Measurements from ENCODE around the gene TAF8.
A peak's percentile ranks its signal among the peaks of the same experiment; 100 is the strongest.

TAF8 gene

DNA sequence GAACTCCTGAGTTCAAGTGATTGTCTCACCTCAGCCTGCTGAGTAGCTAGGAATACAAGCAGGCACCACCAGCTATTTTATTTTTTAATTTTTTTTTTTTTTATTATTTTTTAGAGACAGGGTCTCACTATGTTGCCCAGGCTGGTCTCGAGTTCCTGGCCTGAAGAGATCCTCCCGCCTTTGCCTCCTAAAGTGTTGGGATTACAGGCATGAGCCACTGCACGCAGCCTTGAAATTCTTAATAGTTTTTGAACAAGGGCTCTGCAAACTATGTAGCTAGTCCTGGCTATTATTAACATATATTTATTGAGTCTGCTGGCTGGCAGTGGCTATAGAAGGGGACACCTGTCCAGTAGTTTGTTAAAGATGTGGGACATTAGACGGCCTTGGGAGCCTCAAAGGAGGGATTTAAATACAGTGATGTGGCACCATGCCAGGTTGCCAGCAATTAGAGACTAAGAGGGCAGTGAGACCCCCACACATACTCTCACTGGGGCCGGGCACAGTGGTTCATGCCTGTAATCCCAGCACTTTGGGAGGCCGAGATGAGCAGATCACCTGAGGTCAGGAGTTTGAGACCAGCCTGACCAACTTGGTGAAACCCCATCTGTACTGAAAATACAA lies 21.1 kb upstream of the TAF8 start:
- DNase-seq = no peak

- DNase-seq = no peak
Measured at GRCh38 chr6:42029881-42030280, 20.4 kb upstream of the TAF8 start.

GRCh38 chr6:42030585-42031506 lies 19.5 kb upstream of the TAF8 start:
- DNase-seq = peak; percentile 83

- no peak for DNase-seq
Measured at GRCh38 chr6:42032366-42032765, 18.0 kb upstream of the TAF8 start.

GRCh38 chr6:42037669-42038068 lies 12.7 kb upstream of the TAF8 start:
- DNase-seq = peak; percentile 54

DNA sequence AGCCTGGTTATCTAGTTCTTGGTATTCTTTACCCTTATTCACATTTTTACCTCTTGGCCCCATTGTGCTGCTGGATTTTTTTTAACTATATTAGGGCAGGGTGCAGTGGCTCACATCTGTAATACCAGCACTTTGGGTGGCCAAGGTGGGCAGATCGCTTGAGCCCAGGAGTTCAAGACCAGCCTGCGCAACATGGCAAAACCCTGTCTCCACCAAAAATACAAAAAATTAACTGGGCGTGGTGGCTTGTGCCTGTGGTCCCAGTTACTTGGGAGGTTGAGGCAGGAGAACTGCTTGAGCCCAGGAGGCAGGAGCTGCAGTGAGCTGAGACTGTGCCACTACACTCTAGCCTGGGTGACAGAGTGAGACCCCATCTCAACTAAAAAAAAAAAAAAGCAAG lies 12.2 kb upstream of the TAF8 start:
- peak; percentile 57 for DNase-seq

DNA sequence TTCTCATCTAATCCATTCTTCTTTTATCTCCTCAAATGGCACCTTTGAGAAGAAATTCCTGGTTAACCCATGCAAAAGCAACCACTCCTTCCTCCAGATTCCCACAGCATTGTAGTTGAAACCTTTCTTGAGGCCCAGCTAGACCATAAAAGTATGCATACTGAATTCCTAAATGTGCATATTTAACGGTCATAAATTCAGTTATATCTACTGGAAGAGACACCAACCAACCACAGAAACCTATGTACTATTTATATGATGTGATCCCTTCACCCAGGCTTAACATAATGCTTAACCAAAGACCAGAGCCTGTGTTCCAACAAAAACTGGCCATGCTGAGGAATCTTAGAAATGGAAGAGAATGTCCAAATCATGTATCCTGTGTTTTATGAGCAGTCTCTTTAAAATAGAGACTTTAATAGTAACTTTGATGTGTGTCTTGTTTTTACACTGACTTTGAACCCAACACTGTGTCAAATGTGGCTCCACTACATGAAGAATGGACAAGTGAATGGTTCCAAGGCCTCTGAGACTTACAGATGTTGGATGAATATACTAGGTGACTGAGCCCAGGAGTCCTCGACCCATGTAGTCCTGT lies 11.4 kb upstream of the TAF8 start:
- DNase-seq = peak; percentile 61

- DNase-seq = peak; percentile 72
Measured at GRCh38 chr6:42040856-42041480, 9.4 kb upstream of the TAF8 start.

GRCh38 chr6:42041481-42042053 lies 8.8 kb upstream of the TAF8 start:
- DNase-seq = peak; percentile 73

- no peak for DNase-seq
Measured at GRCh38 chr6:42042108-42042507, 8.2 kb upstream of the TAF8 start.

DNA sequence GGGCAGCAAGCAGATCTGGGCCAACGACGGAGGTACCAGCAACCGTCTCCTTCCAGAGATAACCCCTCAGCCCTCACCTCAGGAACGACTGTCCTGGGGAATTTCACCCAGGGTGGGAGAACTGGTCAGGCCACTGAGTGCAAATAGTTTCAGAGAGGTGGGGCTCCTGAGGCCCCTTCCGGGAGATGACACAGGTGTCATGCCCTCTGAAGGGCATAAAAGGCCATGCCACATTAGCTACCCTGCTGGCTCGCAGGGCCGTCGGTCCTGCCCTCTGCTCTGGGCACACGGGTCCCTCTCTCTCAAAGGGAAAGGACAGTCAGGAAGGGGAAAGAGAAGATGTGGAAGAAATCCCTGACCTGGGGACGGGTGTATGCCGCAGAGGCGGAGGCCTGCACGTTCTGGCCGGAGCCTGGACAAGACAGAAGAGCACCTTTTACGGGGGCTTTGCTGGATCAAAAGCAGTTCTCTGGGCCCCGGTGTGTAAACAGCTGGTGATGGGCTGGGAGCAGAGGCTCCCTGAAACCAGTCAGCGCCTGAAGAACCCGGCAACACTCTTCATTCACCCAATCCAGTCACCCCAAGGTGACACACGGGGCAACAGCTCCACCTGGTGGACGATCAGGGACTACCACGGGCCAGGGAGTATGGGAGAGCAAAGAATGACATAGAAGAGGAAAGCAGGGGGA lies 6.4 kb upstream of the TAF8 start:
- DNase-seq = peak; percentile 99

GRCh38 chr6:42045538-42046460 lies 4.5 kb upstream of the TAF8 start:
- peak; percentile 87 for DNase-seq

DNA sequence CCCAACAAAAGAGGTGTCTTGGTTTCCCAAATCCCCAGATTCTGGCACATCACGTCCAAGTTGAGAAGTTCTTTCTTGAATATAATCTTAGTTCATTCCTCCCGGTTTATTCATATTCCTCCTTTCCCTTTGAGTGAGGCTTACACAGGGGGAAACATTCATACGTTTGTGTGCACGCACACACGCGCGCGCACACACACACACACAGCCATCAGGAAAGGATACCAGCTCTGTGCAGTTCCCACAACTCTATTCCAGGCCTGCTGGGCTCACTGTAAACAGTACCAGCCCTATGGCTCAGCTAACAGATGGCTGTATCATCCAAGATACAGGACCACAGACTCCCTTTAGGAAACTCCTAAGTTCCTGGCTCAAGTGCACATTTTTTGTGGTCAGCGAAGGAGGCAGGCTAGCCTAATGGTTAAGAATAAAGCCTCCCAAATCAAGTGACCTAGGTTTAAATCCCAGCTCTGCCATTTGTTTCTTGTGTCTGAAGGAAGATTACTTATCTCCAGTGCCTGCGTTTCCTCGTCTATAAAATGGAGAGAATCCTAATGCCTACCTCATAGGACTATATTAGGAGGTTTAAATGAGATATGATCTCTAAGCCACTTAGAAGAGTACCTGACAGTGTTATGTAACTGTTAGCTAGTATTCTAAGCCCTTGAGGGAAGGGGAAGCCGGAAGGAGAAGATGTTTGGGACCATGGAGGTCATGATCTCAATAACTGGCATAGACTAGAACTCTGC lies 3.7 kb upstream of the TAF8 start:
- DNase-seq = peak; percentile 57

GRCh38 chr6:42047213-42047590 lies 3.1 kb upstream of the TAF8 start:
- DNase-seq = peak; percentile 56

DNA sequence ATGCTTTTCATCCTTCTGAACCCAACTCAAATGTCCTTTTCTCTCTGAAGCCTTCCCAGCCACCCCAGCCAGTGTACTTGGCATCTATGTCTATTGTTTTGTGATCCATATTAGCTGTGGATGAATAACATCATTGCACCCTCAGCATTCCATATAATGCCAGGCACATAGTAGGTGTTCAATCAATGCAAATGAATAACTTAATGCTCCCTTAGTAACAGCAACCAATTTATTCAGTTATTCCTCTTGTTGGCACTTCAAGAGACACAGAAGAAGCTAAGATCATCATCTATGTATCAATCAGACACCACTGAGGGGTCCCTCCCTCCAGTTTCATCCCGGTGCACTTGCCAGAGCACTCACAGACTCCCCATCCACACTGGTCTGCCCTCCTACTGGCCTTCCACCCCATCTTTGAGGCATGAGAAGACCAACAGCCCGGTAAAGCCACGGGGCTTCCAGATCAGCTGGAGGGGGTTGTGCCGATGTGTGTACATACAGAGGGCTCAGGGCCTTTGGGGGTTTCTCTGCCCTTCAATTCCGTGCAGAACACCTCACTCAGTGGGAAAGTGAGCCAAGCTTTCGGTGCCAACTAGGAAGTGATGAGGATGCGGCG lies 2.4 kb upstream of the TAF8 start:
- no peak for DNase-seq

- DNase-seq = peak; percentile 73
Measured at GRCh38 chr6:42049116-42049809, 1.1 kb upstream of the TAF8 start.

DNA sequence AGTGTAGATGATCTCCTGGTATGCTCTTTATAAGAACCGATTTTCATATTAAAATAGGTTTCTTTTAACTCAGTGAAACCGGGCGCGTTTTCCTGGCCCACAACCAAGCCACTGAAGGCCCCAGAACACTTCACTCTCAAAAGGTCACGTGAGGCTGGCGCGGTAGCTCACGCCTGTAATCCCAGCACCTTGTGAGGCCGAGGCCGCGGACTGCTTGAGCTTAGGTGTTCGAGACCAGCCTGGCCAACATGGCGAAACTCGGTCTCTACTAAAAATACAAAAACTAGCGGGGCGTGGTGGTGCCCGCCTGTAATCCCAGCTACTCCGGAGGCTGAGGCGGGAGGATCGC lies 402 bp upstream of the TAF8 start:
- DNase-seq = no peak

- no peak for DNase-seq
Measured at GRCh38 chr6:42051268-42051653, 937 bp downstream of the TAF8 start.

GRCh38 chr6:42053601-42054000 lies 3.3 kb downstream of the TAF8 start:
- no peak for DNase-seq

DNA sequence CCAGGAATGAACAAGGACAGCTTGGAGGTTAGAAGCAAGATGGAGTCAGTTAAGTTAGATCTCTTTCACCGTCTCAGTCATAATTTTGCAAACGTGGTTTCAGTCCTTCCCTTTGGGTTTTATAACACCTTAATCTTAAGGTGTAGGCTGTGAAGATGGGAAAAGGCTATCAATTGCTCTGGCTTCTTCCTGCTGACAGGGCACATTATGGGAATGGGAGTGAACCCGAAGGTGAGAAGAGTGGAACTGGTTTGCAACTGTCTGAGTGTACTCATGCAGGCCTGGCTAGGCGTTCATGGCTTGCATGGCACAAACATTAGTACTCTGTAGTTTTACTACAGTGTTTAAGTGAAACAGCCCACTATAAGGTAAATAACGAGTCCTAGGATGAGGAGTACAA lies 9.4 kb downstream of the TAF8 start:
- DNase-seq = no peak

All from activated CD8-positive, alpha-beta memory T cell treated with anti-CD3 and anti-CD28 coated beads for 24 hours (primary cell).